Esophagus squamous epithelium (tissue), 5 donors: ENCODE results near the gene ULK2. TPM values are rescaled to one million over a fixed set of nuclear protein-coding genes. Genes with fewer than 3 reads are reported as not detected.

ENCODE experiments used
- DNase-seq: peaks from one replicate; lab custom pipeline; 2025; lab: John Stamatoyannopoulos, UW
- H3K27ac ChIP-seq, 4 donors: fragments of 200-600 bp; sonication (generic); one replicate each; pipeline ENCODE4 v1.5.1; 2016 to 2019; ENCODE audit warnings: mild to moderate bottlenecking in 1 of 4
- H3K27me3 ChIP-seq, 4 donors: fragments of 200-600 bp; sonication (generic); 1 replicate in 3 of 4; 2 replicates in 1 of 4; pipeline versions ENCODE4 v1.5.1 to v1.6.0; 2017 to 2021; ENCODE audit warnings: antibody characterized with exemption in 1 of 4
- H3K36me3 ChIP-seq, 3 donors: fragments of 200-600 bp; sonication (generic); one replicate each; pipeline ENCODE4 v1.5.1; 2016 to 2019
- H3K4me1 ChIP-seq, 3 donors: fragments of 200-600 bp; sonication (generic); one replicate each; pipeline ENCODE4 v1.5.1; 2017 to 2019
- H3K4me3 ChIP-seq, 4 donors: fragments of 200-600 bp; sonication (generic); 1 replicate in 3 of 4; 2 replicates in 1 of 4; pipeline ENCODE4 v1.5.1; 2016 to 2019; ENCODE audit warnings: mild to moderate bottlenecking in 2 of 4, moderate library complexity in 1 of 4
- H3K9me3 ChIP-seq, 3 donors: fragments of 200-600 bp; sonication (generic); one replicate each; pipeline ENCODE4 v1.5.1; 2016 to 2019
- CTCF ChIP-seq, 6 experiments: fragments of 450-650 bp in 4 of 6; fragments of 200-600 bp in 2 of 6; sonication (generic) in 2 of 6; IDR thresholded peaks; one replicate each; pipeline ENCODE4 v1.5.1; 2016 to 2019; ENCODE audit warnings: antibody characterized with exemption in 6 of 6, mild to moderate bottlenecking in 4 of 6, moderate library complexity in 4 of 6
- POLR2A ChIP-seq, 4 donors: fragments of 450-650 bp; IDR thresholded peaks; one replicate each; pipeline ENCODE4 v1.6.1; 2017; ENCODE audit warnings: antibody characterized with exemption in 4 of 4, mild to moderate bottlenecking in 4 of 4, moderate library complexity in 3 of 4
- WGBS, 2 donors: methylation state at CpG; one replicate each; pipeline ENCODE4 v1.1.5; 2018; 5-methylcytosine and 5-hydroxymethylcytosine counted together
- intact Hi-C: fragments of 100-400 bp; cut with DNase I; formaldehyde crosslinking; loops from one replicate; pipeline ENCODE4 v1.15.0; 2022
- total RNA-seq, 4 donors: library from RNA; depleted of rRNA; stranded (reverse); fragments of >200 nt; gene quantifications; one replicate each; pipeline ENCODE4 v1.1.0, GENCODE V29; 2016
- donor health status: DM: yes; HTN: yes; CAD: no.

Gene ULK2
- total RNA-seq, 4 donors from 2014 or later: 6.0 to 17.4 (median 8.2) TPM

DNA sequence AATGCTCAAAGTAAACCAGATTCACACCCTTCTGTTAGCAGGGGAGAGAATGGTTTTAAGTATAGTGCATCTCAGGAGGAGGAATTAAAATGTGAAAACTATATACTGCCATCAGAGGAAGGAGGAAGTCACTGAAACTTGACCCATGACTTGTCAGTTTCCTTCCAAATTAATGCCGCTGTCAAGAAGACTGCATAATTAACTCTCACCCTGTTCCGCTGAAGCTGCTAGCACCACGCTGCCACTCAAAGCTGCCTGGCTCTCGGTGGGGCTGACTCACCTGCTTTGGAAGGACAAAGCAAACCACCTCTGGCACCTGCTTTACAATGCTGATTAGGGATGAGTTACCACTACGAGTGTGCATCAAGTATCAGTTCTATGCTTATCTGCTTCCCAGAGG lies 37.8 kb upstream of the ULK2 start:
- H3K4me3 ChIP-seq: no peak overlapping the region
- H3K4me1 ChIP-seq: peaks cover 0 to 6% (median 0%) of the 10 kb centered on the region in 3 donors
- H3K9me3 ChIP-seq: no peaks in the 10 kb centered on the region
- H3K27me3 ChIP-seq: no peaks in the 10 kb centered on the region
- TF ChIP-seq POLR2A (IDR thresholded peaks at IDR 0.05) (no peak), CTCF (IDR thresholded peaks at IDR 0.05) (no peak)
- no peak overlapping the region for H3K27ac ChIP-seq
- H3K36me3 ChIP-seq: peaks cover 11 to 100% (median 21%) of the 10 kb centered on the region in 3 donors
- intact Hi-C loops: no loop called here
- WGBS, 2 donors: 62 to 80% methylated on average over 4 to 5 of the region's 5 CpGs
- no peak for DNase-seq

GRCh38 chr17:19904924-19905323 lies 37.2 kb upstream of the ULK2 start:
- no peak overlapping the region for H3K4me3 ChIP-seq
- TF ChIP-seq POLR2A (IDR thresholded peaks at IDR 0.05): no peak
- TF ChIP-seq CTCF (IDR thresholded peaks at IDR 0.05): no peak
- no peak overlapping the region for H3K27ac ChIP-seq
- peaks cover 11 to 100% (median 21%) of the 10 kb centered on the region in 3 donors for H3K36me3 ChIP-seq
- WGBS, 2 donors: 74 to 92% methylated on average over 4 to 5 of the region's 5 CpGs
- no peaks in the 10 kb centered on the region for H3K9me3 ChIP-seq
- H3K27me3 ChIP-seq: no peaks in the 10 kb centered on the region
- intact Hi-C loops: no loop called here
- peaks cover 0 to 11% (median 0%) of the 10 kb centered on the region in 3 donors for H3K4me1 ChIP-seq
- no peak for DNase-seq

DNA sequence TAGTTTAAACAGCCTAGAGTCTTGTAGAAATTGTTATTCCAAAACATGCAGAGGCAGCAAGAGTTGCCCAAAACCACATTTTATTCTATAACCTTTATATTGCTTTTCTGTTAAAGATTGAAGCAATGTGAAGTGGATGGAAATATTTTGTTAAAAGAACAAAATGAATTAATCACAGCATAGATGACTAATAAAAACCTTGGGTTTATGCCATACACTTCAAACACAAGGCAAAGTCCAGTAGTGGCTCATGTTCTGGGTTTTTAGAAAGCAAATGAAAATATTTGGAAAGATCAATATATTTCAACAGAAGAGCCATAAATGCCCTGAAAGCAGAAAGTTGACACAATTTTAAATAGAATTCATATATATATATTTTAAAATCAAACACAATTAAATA lies 36.7 kb upstream of the ULK2 start:
- peaks cover 11 to 100% (median 17%) of the 10 kb centered on the region in 3 donors for H3K36me3 ChIP-seq
- TF ChIP-seq CTCF (IDR thresholded peaks at IDR 0.05): no peak
- no peak for TF ChIP-seq POLR2A (IDR thresholded peaks at IDR 0.05)
- H3K4me3 ChIP-seq: no peak overlapping the region
- intact Hi-C loops: no loop called here
- no peaks in the 10 kb centered on the region for H3K9me3 ChIP-seq
- H3K4me1 ChIP-seq: peaks cover 0 to 11% (median 0%) of the 10 kb centered on the region in 3 donors
- no peak for DNase-seq
- H3K27me3 ChIP-seq: no peaks in the 10 kb centered on the region
- H3K27ac ChIP-seq: no peak overlapping the region

DNA sequence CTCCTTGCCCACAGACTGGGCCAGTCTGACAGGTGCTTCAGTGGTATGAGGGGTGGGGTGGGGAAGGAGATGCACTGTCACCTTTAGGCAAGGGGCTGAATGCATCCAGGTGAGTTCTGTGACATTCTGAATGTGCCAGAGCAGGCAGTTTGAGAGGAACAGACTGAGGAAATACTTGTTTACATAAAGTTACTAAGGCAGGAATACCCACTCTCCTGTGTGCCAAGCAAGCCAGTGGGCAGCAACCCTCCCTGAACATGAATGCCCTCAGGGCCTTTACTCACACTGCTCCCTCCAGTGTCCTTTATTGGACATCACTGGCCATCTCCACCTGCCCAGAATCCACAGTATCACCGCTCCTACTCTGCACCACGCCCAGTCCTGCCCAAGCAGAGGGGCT lies 33.1 kb upstream of the ULK2 start:
- WGBS, 2 donors: 100% methylated on average over 1 to 2 of the region's 2 CpGs
- intact Hi-C loops: no loop called here
- peaks cover 7 to 27% (median 7%) of the 10 kb centered on the region in 3 donors for H3K4me1 ChIP-seq
- peaks cover 5 to 66% (median 8%) of the 10 kb centered on the region in 3 donors for H3K36me3 ChIP-seq
- no peak for DNase-seq
- no peak overlapping the region for H3K27ac ChIP-seq
- H3K4me3 ChIP-seq: no peak overlapping the region
- TF ChIP-seq CTCF (IDR thresholded peaks at IDR 0.05): no peak
- no peaks in the 10 kb centered on the region for H3K27me3 ChIP-seq
- no peaks in the 10 kb centered on the region for H3K9me3 ChIP-seq

DNA sequence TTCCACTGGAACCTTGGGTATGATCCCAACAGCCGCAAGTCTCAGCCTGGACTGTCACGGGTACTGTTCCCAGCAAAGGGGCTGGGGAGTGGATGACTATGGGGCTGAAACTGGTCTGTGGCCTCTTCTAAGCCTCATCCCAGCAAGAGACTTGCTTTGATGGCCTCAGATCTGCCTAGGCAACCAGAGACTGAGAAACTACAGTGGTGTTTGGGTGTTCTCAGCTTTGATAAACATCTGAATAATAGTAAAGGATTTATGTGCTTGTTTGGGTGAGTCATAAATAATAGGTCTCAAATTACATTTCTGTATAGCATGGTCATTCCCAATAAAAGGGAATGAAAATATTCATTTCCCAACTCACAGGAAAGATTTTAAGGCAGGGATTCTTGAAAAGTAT lies 30.2 kb upstream of the ULK2 start:
- Histone ChIP-seq H3K4me3 (no peak overlapping the region), H3K9me3 (no peaks in the 10 kb centered on the region), H3K27me3 (no peaks in the 10 kb centered on the region), H3K27ac (no peak overlapping the region), H3K36me3 (peaks cover 0 to 37% (median 0%) of the 10 kb centered on the region in 3 donors), H3K4me1 (peaks cover 7 to 27% (median 7%) of the 10 kb centered on the region in 3 donors)
- no peak for DNase-seq
- TF ChIP-seq POLR2A (IDR thresholded peaks at IDR 0.05): no peak
- no peak for TF ChIP-seq CTCF (IDR thresholded peaks at IDR 0.05)
- WGBS, 2 donors: 43 to 48% methylated on average over 2 of the region's 2 CpGs
- intact Hi-C loops: no loop called here
